Stimulated activated CD4-positive, alpha-beta T cell treated with anti-CD3 and anti-CD28 coated beads, Interleukin-1b, Interleukin-23, amount 100 ng/mL, for 1 hour (primary cell): ENCODE data around the gene GSTT4.
"Not testable (repeated sequence)": the region's sequence is repeated elsewhere in the genome, so short reads cannot be mapped to it uniquely, and the experiment has no call there.

Experiments
- DNase-seq, 2 donors: peaks; one replicate each; pipeline ENCODE4 v3.0.0-alpha.2; 2020; ENCODE audit warnings: low read depth in 2 of 2

Gene GSTT4

DNA sequence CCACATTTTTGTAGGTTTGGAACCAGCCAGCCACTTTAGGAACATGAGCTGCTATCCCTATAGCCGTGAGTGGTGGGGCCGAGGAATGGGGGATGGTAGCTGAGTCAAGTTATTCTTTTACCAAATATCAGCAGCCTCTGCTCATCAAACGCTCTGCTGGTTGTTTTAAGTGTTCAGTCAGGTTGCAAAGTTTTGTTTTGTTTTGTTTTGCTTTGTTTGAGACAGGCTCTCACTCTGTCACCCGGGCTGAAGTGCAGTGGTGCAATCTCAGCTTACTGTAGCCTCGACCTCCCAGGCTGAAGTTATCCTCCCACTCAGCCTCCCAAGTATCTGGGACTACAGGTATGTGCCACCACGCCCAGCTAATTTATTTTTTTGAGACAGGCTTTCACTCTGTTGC lies 20.2 kb upstream of the GSTT4 start:
- no peak for DNase-seq

DNA sequence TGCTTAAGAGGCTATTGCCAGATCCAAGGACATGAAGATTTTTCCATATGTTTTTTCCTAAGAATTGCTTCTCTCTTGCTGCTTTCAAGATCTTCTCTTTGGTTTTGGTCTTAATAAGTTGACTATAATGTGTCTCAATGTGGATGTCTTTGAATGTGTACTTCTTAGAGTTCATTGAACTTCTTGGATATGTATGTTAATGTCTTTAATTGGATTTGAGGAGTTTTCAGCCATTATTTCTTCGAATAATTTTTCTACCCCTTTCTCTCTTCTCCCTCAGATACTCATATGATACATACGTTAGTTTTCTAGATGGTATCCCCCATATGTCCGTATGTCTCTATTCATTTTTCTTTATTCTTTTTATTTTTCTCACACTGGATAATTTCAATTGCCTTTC lies 19.1 kb upstream of the GSTT4 start:
- DNase-seq, result no peak

DNA sequence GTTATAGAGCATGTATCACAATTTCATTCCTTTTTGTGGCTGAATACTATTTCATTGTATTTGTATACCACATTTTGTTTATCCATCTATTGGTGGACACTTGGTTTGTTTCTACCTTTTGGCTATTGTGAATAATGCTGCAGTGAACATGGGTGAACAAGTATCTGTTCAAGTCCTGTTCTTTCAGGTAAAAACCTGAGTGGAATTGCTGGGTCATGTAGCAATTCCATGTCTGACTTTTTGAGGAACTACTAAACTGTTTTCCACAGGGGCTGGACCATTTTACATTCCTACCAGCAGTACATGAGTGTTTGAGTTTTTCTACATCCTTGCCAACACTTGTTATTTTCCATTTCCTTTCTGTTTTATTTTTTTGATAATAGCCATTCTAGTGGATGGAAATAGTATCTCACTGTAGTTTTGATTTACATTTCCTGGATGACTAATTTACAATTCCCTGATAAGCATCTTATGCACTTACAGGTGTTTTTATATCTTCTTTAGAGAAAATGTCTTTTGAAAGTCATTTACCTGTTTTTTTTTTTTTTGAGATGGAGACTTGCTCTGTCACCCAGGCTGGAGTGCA lies 18.0 kb upstream of the GSTT4 start:
- no peak for DNase-seq

DNA sequence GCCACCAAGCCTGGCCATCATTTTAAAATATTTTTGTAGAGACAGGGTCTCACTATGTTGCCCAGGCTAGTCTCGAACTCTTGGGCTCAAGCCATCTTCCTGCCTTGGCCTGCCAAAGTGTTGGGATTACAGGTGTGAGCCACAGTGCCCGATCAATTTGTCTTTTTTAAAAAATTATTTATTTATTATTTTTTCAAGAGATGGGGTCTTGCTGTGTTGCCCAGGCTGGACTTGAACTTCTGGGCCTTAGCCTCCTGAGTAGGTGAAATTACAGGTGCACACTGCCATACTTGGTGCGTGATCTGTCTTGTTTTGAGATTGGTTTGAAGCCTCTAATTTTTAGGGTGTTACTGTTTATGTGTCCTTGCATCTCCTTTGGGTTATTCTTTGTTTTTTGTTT lies 16.1 kb upstream of the GSTT4 start:
- DNase-seq, result no peak

DNA sequence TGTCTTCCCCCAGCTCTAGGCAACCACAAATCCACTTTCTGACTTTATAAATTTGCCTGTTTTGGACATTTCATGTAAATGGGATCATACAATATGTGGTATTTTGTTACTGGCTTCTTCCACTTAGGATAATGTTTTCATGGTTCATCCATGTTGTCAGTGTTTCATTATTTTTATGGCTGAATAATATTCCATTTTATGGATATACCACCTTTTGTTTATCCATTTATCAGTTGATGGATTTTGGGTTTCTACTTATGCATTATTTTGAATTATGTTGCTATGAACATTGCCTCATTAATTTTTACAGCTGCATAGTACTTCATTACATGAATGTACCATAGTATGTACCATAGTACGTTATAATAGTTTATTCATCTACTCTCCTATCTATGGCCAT lies 10.9 kb upstream of the GSTT4 start:
- no peak for DNase-seq

DNA sequence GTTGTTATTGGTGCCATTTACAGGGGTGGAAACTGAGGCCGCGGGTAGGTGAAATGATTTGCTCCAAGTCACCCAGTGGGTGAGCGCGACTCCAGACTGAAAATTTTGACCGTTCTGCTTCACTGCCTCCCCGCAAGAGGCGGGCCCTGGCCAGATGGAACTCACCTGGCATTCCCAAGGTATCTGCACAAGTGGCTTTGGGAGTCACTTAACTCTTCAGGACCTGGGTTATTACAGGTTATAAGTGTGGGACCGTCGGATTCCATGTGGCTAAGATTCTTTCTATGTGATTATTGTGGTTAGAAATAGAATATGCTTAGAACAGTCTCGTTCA lies 6.4 kb upstream of the GSTT4 start:
- no peak for DNase-seq

DNA sequence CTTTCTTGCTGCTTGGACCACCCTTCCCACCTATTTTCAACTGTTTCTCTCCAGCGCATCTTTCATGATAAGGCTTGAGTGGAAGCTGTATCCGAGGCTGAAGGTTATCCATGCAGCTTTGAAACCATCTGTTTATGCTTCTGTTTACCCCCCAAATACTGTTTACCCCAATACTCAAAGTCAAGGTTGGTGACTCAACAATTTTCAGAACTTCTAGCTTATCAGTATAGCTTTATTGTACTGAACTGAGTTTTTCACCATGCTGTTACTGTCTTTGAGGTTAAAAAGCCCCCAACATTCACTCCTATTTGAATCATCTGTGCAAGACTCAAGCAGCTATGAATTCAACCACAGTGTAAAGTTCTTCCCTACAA lies 4.8 kb upstream of the GSTT4 start:
- DNase-seq, result no peak

DNA sequence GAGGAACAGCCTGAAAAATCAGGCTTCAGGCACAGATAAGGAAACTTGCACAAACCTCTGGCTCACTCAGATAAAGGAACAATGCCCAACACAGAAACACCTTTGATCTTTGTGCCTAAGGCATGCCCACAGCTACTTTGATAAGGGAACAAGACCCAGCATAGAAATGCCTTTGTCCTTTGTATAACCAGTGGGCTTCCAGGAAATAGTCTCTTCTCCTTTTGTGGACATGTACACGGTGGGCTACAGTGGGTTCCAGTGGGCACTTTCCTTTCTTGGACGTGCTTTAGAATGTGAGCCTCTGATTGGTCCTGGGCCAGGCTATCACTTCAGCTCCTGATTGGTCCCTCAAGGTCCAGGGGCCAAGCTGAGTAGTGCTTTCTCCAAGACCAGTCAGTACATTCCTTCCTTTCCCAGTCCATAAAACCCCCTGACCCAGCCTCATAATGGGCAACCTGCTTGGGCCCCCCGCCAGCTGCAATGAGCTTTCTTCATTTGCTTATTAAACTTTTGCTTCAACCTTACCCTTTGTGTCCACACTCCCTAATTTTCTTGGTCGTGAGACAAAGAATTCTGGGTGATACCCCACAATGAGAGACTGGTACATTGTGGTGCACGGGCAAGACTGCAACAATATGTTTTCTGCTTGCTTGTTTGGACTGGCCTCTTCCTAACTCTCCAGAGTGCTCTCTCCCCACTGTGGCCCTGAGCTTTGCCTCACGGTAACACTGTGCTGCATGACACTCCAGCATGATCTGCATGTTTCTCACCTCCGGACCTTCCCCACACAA lies 4.2 kb upstream of the GSTT4 start:
- DNase-seq, result no peak

DNA sequence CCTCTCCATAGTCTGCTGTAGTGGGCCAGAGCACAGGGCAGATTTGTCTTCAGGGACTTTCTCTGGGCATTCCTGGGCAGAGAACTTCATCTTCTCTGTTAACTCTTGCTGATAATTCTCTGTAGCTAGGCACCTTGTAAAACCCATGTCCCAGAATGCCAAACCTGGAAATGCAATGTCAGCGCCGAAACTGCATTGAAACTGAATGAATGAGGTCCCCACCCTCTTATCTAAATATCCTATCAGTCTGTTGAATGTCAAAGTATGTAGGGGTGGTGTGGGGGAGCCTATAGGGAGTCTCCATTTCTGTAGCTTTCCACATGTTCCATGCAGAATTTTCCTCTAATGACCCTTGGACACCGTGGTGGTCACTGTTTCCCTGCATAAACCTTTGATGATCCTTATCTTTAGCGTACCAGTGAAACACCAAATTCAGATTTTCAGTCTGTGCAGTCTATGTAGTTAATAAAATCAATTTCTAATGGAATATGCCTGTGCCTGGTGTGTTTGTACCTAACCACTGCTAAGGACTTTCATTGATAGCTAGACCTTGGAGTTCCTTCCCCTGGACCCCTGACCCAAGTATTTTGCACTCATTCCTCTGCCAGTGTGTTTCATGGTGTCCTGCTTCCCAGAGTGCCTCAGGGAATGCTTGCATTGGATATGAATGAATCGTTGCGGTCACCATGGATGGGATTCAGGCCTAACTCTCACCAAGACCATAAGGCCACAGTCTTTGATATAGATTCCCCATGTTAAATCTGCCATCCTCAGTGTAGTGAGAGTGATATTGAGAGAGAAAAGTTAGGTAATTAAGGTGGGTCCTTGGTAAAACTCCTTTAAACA lies 3.4 kb upstream of the GSTT4 start:
- DNase-seq, result no peak

DNA sequence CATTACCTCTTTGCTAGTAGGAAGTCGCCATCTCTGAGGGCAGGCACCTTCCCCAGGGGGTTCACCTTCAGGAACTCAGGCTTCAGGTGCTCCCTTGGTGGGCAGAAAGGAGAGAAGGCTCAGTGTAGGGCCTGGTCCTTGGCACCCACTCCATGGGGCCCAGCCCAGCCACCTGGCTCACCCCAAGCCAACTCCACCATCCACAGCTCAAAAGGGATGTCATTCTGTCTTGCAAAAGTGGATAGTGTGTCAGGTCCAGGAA lies 2.7 kb upstream of the GSTT4 start:
- no peak for DNase-seq

DNA sequence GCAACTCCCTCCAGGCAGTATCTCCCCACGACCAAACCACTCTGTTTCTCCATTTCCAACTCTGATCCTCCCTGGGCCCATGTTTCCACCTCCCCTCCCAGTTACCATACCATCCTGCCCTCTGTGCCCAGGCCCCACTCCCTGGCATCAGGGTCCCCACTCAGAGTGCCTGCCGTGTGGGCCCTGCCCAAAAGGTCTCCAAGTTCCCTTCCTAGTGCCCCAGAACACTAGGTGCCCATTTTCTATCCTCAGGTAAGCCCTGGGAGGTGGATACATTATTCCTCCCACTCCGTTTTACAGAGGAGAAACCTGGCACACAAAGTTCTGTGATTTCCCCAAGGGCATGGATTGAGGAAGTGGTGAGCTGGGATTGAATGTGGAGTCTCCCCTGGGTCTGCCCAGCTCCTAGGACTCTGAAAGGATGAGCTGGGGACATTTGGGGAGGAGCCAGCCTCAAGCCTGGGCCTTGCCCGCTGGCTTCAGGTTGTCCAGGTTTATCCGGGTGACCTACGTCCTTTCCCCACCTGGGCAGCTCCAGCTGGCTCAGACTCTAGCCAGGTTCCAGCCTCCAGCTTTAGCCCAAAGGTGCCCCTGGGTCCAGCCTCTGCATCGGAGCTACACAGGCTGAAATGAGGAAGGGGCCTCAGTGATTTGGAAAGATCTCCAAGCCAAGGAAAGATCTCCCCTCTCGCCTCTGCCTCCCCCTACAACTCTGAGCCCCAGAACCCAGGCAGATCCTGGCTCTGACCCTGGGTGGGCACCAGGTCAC lies 2.2 kb upstream of the GSTT4 start:
- no peak for DNase-seq

DNA sequence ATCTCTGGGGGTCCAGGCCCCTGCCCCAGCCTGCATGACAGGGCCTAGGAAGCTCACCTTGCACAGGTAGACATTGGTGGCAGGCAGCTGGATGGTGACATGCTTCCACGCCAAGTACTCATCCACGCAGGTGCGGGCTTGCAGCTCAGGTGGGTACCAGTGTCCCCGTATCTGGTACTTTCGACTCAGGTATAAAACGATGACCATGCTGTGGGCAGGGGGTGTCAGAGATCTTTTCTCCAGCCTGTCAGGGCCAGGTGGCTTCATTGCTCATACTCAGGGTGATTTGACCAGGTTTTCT lies 1.6 kb upstream of the GSTT4 start:
- DNase-seq, result no peak

DNA sequence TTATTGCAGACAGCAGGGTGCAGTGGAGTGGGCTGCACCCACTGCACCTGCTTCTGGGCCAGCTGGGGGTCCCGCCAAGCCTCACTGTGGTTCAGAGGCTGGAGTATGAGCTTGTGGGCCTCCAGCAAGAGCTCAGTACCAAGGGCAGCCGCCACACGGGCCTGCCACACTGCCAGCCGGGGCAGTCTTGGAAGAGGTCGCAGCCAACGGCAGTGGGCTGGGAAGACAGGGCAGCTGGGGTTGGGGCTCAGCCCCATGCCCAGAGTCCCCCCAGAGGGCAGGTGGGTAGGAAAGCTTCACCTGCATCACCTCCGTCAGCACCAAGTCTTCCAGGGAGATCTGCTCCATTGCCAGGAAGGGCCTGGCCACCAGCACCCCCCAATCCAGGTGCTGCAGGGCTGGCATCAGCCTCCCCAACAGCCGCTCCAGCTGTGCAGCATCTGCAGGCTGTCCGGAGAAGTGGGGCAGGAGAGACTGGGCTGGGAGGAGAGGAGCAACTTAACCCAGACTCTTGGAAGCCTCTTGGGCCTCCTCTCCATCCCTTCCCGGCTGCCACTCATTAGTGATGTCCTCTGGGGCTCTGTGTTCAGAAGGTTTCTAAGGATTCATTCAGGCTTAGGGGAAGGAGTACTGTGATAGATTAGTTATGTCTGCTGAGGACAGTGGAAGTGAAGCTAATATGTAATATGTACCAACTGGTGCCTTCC lies 1.1 kb upstream of the GSTT4 start:
- no peak for DNase-seq

DNA sequence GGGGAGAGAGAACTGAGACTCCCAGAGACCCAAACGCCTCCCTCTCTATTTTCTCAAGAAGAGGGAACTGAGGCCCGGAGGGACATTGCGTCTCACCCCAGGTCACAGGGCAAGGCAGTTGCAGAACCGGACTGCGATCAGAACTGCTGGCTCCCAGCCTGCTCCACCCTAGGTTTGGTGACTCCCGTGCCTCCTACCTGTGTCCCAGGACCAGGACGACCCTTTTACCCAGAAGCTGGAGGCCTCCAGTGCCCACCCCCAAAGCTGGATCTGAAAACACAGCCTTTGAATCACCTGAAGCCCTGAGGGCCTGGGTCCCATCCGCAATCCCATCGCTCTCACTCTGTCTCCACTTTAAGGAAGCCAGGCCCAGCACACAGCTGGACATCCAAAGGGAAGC lies 1.4 kb downstream of the GSTT4 start:
- no peak for DNase-seq

DNA sequence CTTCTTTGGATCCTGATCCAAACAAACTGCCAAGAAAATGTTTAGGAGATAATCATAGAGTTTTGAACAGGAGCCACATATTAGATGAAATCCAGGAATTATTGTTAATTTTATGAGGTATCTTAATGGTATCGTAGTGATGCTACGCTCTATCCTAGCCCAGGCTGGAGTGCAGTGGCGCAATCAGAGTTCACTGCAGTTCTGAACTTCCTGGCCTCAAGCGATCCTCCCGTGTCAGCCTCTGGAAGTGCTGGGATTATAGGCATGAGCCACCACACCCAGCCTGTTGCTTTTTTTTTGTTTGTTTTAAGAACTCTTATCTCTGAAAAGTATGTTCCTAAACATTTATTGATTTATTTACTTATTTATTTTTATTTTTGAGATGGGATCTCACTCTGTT lies 2.4 kb downstream of the GSTT4 start:
- DNase-seq, result no peak

DNA sequence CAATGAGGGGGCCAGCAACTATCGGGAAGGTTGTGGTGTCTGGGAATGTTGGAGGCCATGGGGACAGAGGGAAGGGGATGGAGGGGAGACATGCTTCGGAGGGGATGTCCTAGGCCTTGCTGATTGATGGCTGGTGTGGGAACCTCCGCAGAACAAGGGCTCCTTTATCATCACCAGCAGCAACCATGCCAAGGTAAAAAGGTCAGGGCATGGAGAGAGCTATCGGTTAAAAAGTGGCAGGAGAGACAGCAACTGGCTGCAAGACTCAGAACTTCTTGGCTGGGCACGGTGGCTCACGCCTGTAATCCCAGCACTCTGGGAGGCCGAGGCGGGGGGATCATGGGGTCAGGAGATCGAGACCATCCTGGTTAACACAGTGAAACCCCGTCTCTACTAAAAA lies 3.0 kb downstream of the GSTT4 start:
- DNase-seq, result no peak

DNA sequence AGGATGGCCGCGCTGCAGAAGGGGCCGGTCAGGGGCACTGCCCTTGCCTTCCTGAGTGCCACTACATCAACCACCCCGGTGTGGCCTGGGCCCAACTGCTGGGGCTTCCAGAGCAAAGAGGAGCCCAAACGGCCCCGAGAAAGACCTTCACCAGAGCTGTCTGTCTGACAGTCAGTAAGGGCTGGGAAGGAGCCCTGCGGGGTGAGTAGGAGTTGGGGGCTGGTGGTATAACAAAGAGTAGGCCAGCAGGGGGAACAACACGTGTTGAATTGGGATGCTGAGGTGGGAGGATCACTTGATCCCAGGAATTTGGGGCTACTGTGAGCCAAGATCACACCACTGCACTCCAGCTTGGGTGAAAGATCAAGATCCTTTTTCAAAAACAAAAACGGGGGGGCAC lies 3.9 kb downstream of the GSTT4 start:
- DNase-seq, result no peak

DNA sequence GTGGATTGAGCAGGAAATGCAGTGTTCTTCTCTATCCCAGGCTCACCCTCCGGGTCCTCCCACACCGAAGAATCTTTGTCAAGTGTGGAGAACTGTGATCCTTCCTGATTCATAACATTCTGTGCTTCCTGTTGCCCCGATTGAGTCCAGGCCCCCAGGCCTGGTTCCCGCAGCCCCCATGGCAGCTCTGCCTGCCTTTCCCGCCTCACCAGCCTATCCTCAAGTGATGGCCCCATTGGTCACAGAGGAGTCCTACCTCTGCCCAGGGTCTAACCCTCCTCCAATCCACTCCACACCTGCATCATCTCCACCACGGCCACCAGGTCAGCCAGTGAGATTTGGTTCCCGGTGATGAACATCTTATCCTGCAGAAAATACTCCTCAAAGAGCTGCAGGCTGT lies 5.5 kb downstream of the GSTT4 start:
- DNase-seq, result not testable (repeated sequence)

DNA sequence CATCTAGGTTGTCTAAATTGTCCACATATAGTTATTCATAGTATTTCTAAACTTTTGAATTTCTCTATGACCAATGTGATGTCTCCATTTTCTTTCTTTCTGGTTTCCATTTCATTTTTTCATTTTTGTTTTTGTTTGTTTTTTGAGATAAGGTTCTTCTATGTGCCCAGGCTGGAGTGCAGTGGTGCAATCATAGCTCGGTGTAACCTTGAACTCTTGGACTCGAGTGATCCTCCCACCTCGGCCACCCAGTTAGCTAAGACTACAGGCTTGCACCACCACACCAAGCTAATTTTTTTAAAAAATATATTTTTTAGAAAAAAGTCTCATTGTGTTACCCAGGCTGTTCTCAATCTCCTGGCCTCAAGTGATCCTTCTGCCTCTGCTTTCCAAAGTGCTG lies 8.2 kb downstream of the GSTT4 start:
- no peak for DNase-seq

DNA sequence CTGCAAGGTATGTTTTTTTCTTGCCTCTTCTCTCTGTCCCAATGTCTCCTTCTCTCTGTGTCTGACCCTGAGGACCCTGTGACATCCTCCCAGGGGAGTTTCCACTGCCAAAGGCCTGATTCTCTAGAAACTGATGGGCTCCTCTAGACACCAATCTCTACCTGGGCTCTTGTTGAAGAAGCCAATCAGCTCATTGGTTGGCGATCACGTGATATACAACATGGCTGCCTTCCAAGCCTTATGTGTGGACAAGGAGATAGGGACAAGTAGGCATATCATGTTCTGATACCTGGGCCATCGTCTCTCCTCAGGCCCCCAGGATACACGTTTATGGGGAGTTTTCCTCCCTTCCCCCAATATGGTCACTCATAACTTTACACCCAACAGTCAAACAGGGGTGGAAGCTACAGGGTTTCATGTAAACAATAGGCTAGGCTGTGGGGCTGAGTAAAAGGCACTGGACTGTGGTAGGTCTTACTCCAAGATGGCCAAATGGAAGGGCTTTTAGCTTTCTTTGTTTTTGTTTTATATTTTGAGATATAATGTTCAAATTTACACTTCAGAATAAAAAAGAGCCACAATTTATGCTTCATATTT lies 11.6 kb downstream of the GSTT4 start:
- not testable (repeated sequence) for DNase-seq

DNA sequence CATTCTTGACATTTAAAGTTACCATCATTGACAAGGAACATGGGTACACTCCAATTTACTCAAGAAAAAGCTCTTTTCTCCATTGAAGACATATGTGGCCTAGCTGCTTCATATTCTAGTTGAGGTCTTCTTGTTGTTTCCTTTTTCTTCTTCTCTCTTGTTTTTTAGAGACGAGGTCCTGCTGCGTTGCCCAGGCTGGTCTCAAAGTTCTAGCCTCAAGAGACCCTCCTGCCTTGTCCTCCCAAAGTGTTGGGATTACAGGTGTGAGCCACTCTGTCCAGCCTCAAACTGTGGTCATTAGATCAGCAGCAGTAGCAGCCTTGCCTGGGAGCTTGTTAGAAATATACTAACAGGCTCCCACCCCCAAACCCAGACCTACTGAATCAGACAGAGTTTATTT lies 12.2 kb downstream of the GSTT4 start:
- DNase-seq, result not testable (repeated sequence)
